NCI-H2227 (cell line): ENCODE results near the gene POLR3B.
A peak's percentile ranks its signal among the peaks of the same experiment; 100 is the strongest.

Source experiments
- DNase-seq: peaks from one replicate; lab custom pipeline; 2025; ENCODE audit not compliant: unreplicated experiment; lab: John Stamatoyannopoulos, UW

The POLR3B gene

GRCh38 chr12:106527356-106527755, 169.8 kb downstream of the POLR3B start:
- DNase-seq: no peak

GRCh38 chr12:106541201-106541600, 183.7 kb downstream of the POLR3B start:
- no peak for DNase-seq

GRCh38 chr12:106551410-106551809, 193.9 kb downstream of the POLR3B start:
- peak; percentile 11 for DNase-seq

- DNase-seq: no peak
Observed at GRCh38 chr12:106552228-106552627, 194.7 kb downstream of the POLR3B start.
